HepG2 (cell line): ENCODE results near the gene SLTM. TPM values are rescaled to one million over a fixed set of nuclear protein-coding genes. Genes with fewer than 3 reads are reported as not detected.
A peak's percentile ranks its signal among the peaks of the same experiment; 100 is the strongest.

Source experiments
- ATAC-seq: fragments of 200-7000 bp; cut with Tn5 transposase; 3 replicates; pipeline ENCODE4 v1.9.1; 2020; ENCODE audit warnings: mild to moderate bottlenecking, moderate library complexity
- BruUV-seq: library from RNA; stranded (reverse); fragments of 400-500 nt; replicated peaks from 2 replicates; lab custom pipeline; 2021; lab: Mats Ljungman, UMichigan
- CTCF ChIA-PET: fragments of 300-600 bp; formaldehyde crosslinking; extraction: SDS; loops from one replicate; lab custom pipeline; 2021; ENCODE audit warnings: low total read pairs, inconsistent platforms, low intra/inter-chr PET ratio; lab: Yijun Ruan, JAX
- POLR2A ChIA-PET: fragments of 350-600 bp; sonication (Branson Sonifier 250); formaldehyde crosslinking; loops from one replicate; lab custom pipeline; 2020; ENCODE audit warnings: antibody characterized with exemption, inconsistent platforms; lab: Yijun Ruan, JAX
- DNase-seq: peaks from one replicate; pipeline ENCODE4 v3.0.0-alpha.2; 2015; ENCODE audit warnings: low spot score
- FAIRE-seq: peaks from 3 replicates; lab custom pipeline; 2011; peaks lifted over from hg19 to GRCh38; lab: Jason Lieb, UNC
- H2AFZ ChIP-seq: one replicate; pipeline ENCODE4 v1.6.1; 2011; ENCODE audit warnings: low read length, inconsistent platforms
- H3K27ac ChIP-seq: fragments of 300-600 bp; 3 replicates; pipeline ENCODE4 v1.8.0; 2011; ENCODE audit warnings: mixed run types, mild to moderate bottlenecking, mixed read lengths, low read length, inconsistent platforms; ENCODE audit not compliant: insufficient read depth; ENCODE audit errors: extremely low read length
- H3K27me3 ChIP-seq, 2 experiments: fragments of 200-600 bp in 1 of 2; 2 replicates in 1 of 2; 3 replicates in 1 of 2; pipeline versions ENCODE4 v1.6.0 to v1.8.0; 2011; ENCODE audit warnings: low read length in 2 of 2, mild to moderate bottlenecking in 2 of 2, moderate library complexity in 2 of 2, inconsistent platforms in 1 of 2; ENCODE audit not compliant: insufficient read depth in 2 of 2, control insufficient read depth in 1 of 2
- H3K36me3 ChIP-seq, 2 experiments: fragments of 200-600 bp in 1 of 2; replicated peaks in 1 of 2; 2 replicates in 1 of 2; 3 replicates in 1 of 2; pipeline versions ENCODE4 v1.5.1 to v1.8.0; 2011; ENCODE audit warnings: low read length in 2 of 2, inconsistent platforms in 1 of 2; ENCODE audit not compliant: insufficient read depth in 2 of 2, control insufficient read depth in 1 of 2
- H3K4me1 ChIP-seq: 2 replicates; pipeline ENCODE4 v1.5.1; 2012; ENCODE audit warnings: low read length, inconsistent platforms; ENCODE audit not compliant: insufficient read depth
- H3K4me2 ChIP-seq: 2 replicates; pipeline ENCODE4 v1.6.0; 2011; ENCODE audit warnings: low read depth, low read length, inconsistent platforms
- H3K4me3 ChIP-seq, 3 experiments: fragments of 200-600 bp in 1 of 3; sonication (generic), shearing (Covaris generic) in 1 of 3; replicated peaks in 1 of 3; 2 replicates each; pipeline ENCODE4 v1.5.1; 2011 to 2016; ENCODE audit warnings: low read length in 3 of 3, inconsistent platforms in 2 of 3, low read depth in 2 of 3, mild to moderate bottlenecking in 2 of 3, control low read depth in 1 of 3, mixed read lengths in 1 of 3; ENCODE audit not compliant: insufficient read depth in 1 of 3
- H3K79me2 ChIP-seq: one replicate; pipeline ENCODE4 v1.6.1; 2011; ENCODE audit warnings: low read length, inconsistent platforms; ENCODE audit not compliant: insufficient read depth
- H3K9ac ChIP-seq: 2 replicates; pipeline ENCODE4 v1.6.0; 2011; ENCODE audit warnings: mild to moderate bottlenecking, low read depth, low read length, inconsistent platforms; ENCODE audit not compliant: insufficient read depth
- H3K9me3 ChIP-seq: 2 replicates; pipeline ENCODE4 v1.5.1; 2012; ENCODE audit warnings: mild to moderate bottlenecking, low read length
- H4K20me1 ChIP-seq: 2 replicates; pipeline ENCODE4 v1.6.0; 2011; ENCODE audit warnings: inconsistent platforms, mild to moderate bottlenecking, low read length, moderate library complexity; ENCODE audit not compliant: insufficient read depth
- ARNT ChIP-seq: fragments of 450-650 bp; IDR thresholded peaks from 2 replicates; pipeline ENCODE4 v1.6.1; 2017
- ASH2L ChIP-seq: fragments of 300-600, 200-600 bp; sonication (generic); IDR thresholded peaks from 2 replicates; pipeline ENCODE4 v1.7.0; 2017; ENCODE audit warnings: low read depth, mild to moderate bottlenecking, moderate library complexity, mixed read lengths, low read length; ENCODE audit not compliant: insufficient read length
- CENPBD1 ChIP-seq: sonication (generic); formaldehyde crosslinking; IDR thresholded peaks from 2 replicates; pipeline ENCODE4 v1.8.0; 2022; ENCODE audit warnings: missing genetic modification reagents, low read depth, mild to moderate bottlenecking, borderline replicate concordance
- DDIT3 ChIP-seq: sonication (generic); formaldehyde crosslinking; IDR thresholded peaks from 2 replicates; pipeline ENCODE4 v1.4.0; 2020; ENCODE audit warnings: mild to moderate bottlenecking, missing genetic modification reagents
- ELF3 ChIP-seq: IDR thresholded peaks from 2 replicates; pipeline ENCODE4 v1.6.1; 2016; ENCODE audit warnings: missing genetic modification reagents, missing compliant biosample characterization
- GATAD2A ChIP-seq: IDR thresholded peaks from 2 replicates; pipeline ENCODE4 v1.6.1; 2016
- HDAC1 ChIP-seq: sonication (generic); formaldehyde crosslinking; IDR thresholded peaks from 2 replicates; pipeline ENCODE4 v1.5.1; 2020; ENCODE audit warnings: mild to moderate bottlenecking, missing genetic modification reagents
- HHEX ChIP-seq: IDR thresholded peaks from 2 replicates; pipeline ENCODE4 v1.6.1; 2016; ENCODE audit warnings: control low read depth
- IRF9 ChIP-seq: sonication (generic); formaldehyde crosslinking; IDR thresholded peaks from 2 replicates; pipeline ENCODE4 v1.8.0; 2022; ENCODE audit warnings: missing genetic modification reagents, mild to moderate bottlenecking, borderline replicate concordance
- KLF9 ChIP-seq: IDR thresholded peaks from 2 replicates; pipeline ENCODE4 v1.6.1; 2016; ENCODE audit warnings: low read depth
- POGZ ChIP-seq: sonication (generic); formaldehyde crosslinking; IDR thresholded peaks from 2 replicates; pipeline ENCODE4 v1.4.0; 2020; ENCODE audit warnings: mild to moderate bottlenecking, missing genetic modification reagents
- SNAPC4 ChIP-seq: sonication (generic); formaldehyde crosslinking; IDR thresholded peaks from 2 replicates; pipeline ENCODE4 v1.4.0; 2020; ENCODE audit warnings: mild to moderate bottlenecking, missing genetic modification reagents
- TEAD3 ChIP-seq: optimal IDR thresholded peaks from 2 replicates; pipeline ENCODE3; 2016; ENCODE audit warnings: borderline replicate concordance
- ZBTB26 ChIP-seq: IDR thresholded peaks from 2 replicates; pipeline ENCODE4 v1.6.1; 2016; ENCODE audit warnings: missing compliant biosample characterization, missing genetic modification reagents, borderline replicate concordance
- ZFAT ChIP-seq: sonication (generic); formaldehyde crosslinking; conservative IDR thresholded peaks from 2 replicates; pipeline ENCODE4 v1.8.1; 2023; ENCODE audit warnings: missing genetic modification reagents, inconsistent platforms
- ZFP82 ChIP-seq: sonication (generic); formaldehyde crosslinking; IDR thresholded peaks from 2 replicates; pipeline ENCODE4 v1.5.1; 2020; ENCODE audit warnings: mild to moderate bottlenecking, missing genetic modification reagents, borderline replicate concordance
- WGBS: methylation state at CpG from one replicate; pipeline ENCODE4 v1.1.6; 2017; ENCODE audit warnings: low lambda C conversion rate; 5-methylcytosine and 5-hydroxymethylcytosine counted together
- in situ Hi-C: cut with HindIII; loops from 2 replicates; pipeline ENCODE4 v1.10.0; 2017; ENCODE audit warnings: low pct_unique_long_range_greater_than_20kb; ENCODE audit not compliant: extremely low pct_ligation_motif_present
- intact Hi-C: fragments of 100-400 bp; cut with micrococcal nuclease; formaldehyde crosslinking; loops from one replicate; pipeline ENCODE4 v1.10.0; 2022; ENCODE audit not compliant: unreplicated experiment
- polyA plus RNA-seq, 8 experiments: library from polyadenylated mRNA; depleted of rRNA in 3 of 8; stranded (reverse) in 7 of 8; unstranded in 1 of 8; fragments of >200 nt; fragmentation: Illumina TruSeq in 4 of 8; extraction: Trizol in 4 of 8; gene quantifications; 2 replicates each; pipeline versions ENCODE4 v1.2.1 to v1.2.3, GENCODE V29; 2011 to 2016; ENCODE audit warnings: low read depth in 4 of 8, missing spikeins in 1 of 8, mixed read lengths in 1 of 8; ENCODE audit not compliant: insufficient read depth in 1 of 8
- total RNA-seq, 5 experiments: library from RNA; depleted of rRNA; stranded (reverse); fragments of >200 nt; fragmentation: Illumina TruSeq; extraction: Trizol; gene quantifications; 2 replicates each; pipeline ENCODE4 v1.2.3, GENCODE V29; 2016; ENCODE audit warnings: low read depth in 1 of 5

The SLTM gene
- total and polyA plus RNA-seq, 2 of the 13 experiments (the other 11 are each of a cell fraction or from before 2014, with no cell fraction given) = 22.0 to 64.2 TPM

GRCh38 chr15:58934114-58934447 is 602 bp upstream of the SLTM start:
- Histone ChIP-seq H3K9ac (peak overlapping the region; percentile 100), H3K36me3 (peaks cover 0 to 2% of the 10 kb centered on the region in 2 experiments; a peak in 2 of 5 replicates), H3K27me3 (no peaks in the 10 kb centered on the region; a peak in 1 of 5 replicates), H3K4me1 (peaks cover 25% of the 10 kb centered on the region), H3K4me2 (peak overlapping the region; percentile 94), H3K27ac (peak overlapping the region; percentile 99), H3K4me3 (peak overlapping the region; percentile 68 to 94 (median 76)), H2AFZ (peak overlapping the region; percentile 96), H3K9me3 (no peaks in the 10 kb centered on the region), H4K20me1 (0 out of 2 replicates have a peak, but pooled peaks cover 5% of the 10 kb centered on the region), H3K79me2 (peaks cover 41% of the 10 kb centered on the region)
- ChIA-PET POLR2A (interaction anchor here (0.9 kb wide), 1 partner anchor 163 kb away, joined by 3 read pairs; the partner anchor contains the start of gene MINDY2), CTCF (no interaction called here)
- peak; percentile 37; the same call in 2 of the 3 replicates for ATAC-seq
- no peak for FAIRE-seq
- intact Hi-C loops = loop anchor here (5.0 kb wide), 1 partner anchor 67 kb away; no protein-coding TSS in a partner anchor
- in situ Hi-C loops = no loop called here
- DNase-seq = no peak
- BruUV-seq = TSS peak; percentile 89
- TF ChIP-seq HHEX (no peak), DDIT3 (CRISPR knock-in tag) (no peak), ARNT (no peak), IRF9 (CRISPR knock-in tag) (no peak), KLF9 (no peak), ELF3 (CRISPR knock-in tag) (peak; percentile 16; the same call in 1 of the 2 replicates), CENPBD1 (0 out of 2 replicates have a peak, but pooled peaks have one; percentile 74), ZFP82 (peak; percentile 40; the same call in 1 of the 2 replicates), ZBTB26 (CRISPR knock-in tag) (0 out of 2 replicates have a peak, but pooled peaks have one; percentile 7), ZFAT (CRISPR knock-in tag) (no peak), HDAC1 (CRISPR knock-in tag) (peak; percentile 35; the same call in 1 of the 2 replicates), TEAD3 (CRISPR knock-in tag) (peak; percentile 20), SNAPC4 (CRISPR knock-in tag) (no peak), ASH2L (peak; percentile 10), POGZ (no peak), GATAD2A (0 out of 2 replicates have a peak, but pooled peaks have one; percentile 1)
- WGBS = 0% methylated on average over 3 of the region's 4 CpGs
